Esophagus muscularis mucosa (tissue), 4 donors: Measurements from ENCODE around the gene FBXO31. TPM values are rescaled to one million over a fixed set of nuclear protein-coding genes. Genes with fewer than 3 reads are reported as not detected.
A peak's percentile ranks its signal among the peaks of the same experiment; 100 is the strongest.
"Not testable (repeated sequence)": the region's sequence is repeated elsewhere in the genome, so short reads cannot be mapped to it uniquely, and the experiment has no call there.

Experiments
- DNase-seq: peaks from one replicate; pipeline ENCODE4 v3.0.0-alpha.2; 2017; ENCODE audit errors: extremely low spot score
- H3K27ac ChIP-seq, 4 donors: fragments of 200-600 bp; sonication (generic); replicated peaks in 1 of 4; 1 replicate in 3 of 4; 2 replicates in 1 of 4; pipeline ENCODE4 v1.5.1; 2016 to 2019; ENCODE audit warnings: mild to moderate bottlenecking in 1 of 4
- H3K27me3 ChIP-seq, 4 donors: fragments of 200-600 bp; sonication (generic); one replicate each; pipeline versions ENCODE4 v1.5.1 to v1.6.0; 2016 to 2019
- H3K36me3 ChIP-seq, 4 donors: fragments of 200-600 bp; sonication (generic); one replicate each; pipeline ENCODE4 v1.5.1; 2016 to 2019
- H3K4me1 ChIP-seq, 4 donors: fragments of 200-600 bp; sonication (generic); one replicate each; pipeline ENCODE4 v1.5.1; 2016 to 2019
- H3K4me3 ChIP-seq, 4 donors: fragments of 200-600 bp; sonication (generic); 1 replicate in 2 of 4; 2 replicates in 2 of 4; pipeline ENCODE4 v1.5.1; 2016 to 2019; ENCODE audit warnings: mild to moderate bottlenecking in 4 of 4, moderate library complexity in 1 of 4
- H3K9me3 ChIP-seq, 4 donors: fragments of 200-600 bp; sonication (generic); 1 replicate in 3 of 4; 2 replicates in 1 of 4; pipeline ENCODE4 v1.5.1; 2016 to 2019
- CTCF ChIP-seq, 3 experiments: fragments of 200-600 bp in 2 of 3; fragments of 450-650 bp in 1 of 3; sonication (generic) in 2 of 3; IDR thresholded peaks; one replicate each; pipeline ENCODE4 v1.5.1; 2017 to 2019; ENCODE audit warnings: antibody characterized with exemption in 3 of 3, mild to moderate bottlenecking in 2 of 3, moderate library complexity in 1 of 3
- EP300 ChIP-seq: sonication (generic); formaldehyde crosslinking; IDR thresholded peaks from one replicate; pipeline ENCODE4 v1.6.1; 2017; ENCODE audit warnings: antibody characterized with exemption
- POLR2A ChIP-seq: fragments of 450-650 bp; IDR thresholded peaks from one replicate; pipeline ENCODE4 v1.6.1; 2017; ENCODE audit warnings: antibody characterized with exemption, moderate library complexity, mild to moderate bottlenecking, low read depth
- POLR2AphosphoS5 ChIP-seq, 2 donors: sonication (generic); formaldehyde crosslinking; IDR thresholded peaks; one replicate each; pipeline ENCODE4 v1.6.1; 2017; ENCODE audit warnings: antibody characterized with exemption in 2 of 2
- WGBS: methylation state at CpG from one replicate; pipeline ENCODE4 v1.1.5; 2018; 5-methylcytosine and 5-hydroxymethylcytosine counted together
- intact Hi-C: fragments of 100-400 bp; cut with DNase I; formaldehyde crosslinking; loops from one replicate; pipeline ENCODE4 v1.15.1; 2023
- total RNA-seq, 4 donors: library from RNA; depleted of rRNA; stranded (reverse); fragments of >200 nt; gene quantifications; one replicate each; pipeline versions ENCODE4 v1.1.0 to v1.2.1, GENCODE V29; 2016

The FBXO31 gene
- total RNA-seq, 4 donors from 2014 or later, result 68.8 to 173 (median 102) TPM

DNA sequence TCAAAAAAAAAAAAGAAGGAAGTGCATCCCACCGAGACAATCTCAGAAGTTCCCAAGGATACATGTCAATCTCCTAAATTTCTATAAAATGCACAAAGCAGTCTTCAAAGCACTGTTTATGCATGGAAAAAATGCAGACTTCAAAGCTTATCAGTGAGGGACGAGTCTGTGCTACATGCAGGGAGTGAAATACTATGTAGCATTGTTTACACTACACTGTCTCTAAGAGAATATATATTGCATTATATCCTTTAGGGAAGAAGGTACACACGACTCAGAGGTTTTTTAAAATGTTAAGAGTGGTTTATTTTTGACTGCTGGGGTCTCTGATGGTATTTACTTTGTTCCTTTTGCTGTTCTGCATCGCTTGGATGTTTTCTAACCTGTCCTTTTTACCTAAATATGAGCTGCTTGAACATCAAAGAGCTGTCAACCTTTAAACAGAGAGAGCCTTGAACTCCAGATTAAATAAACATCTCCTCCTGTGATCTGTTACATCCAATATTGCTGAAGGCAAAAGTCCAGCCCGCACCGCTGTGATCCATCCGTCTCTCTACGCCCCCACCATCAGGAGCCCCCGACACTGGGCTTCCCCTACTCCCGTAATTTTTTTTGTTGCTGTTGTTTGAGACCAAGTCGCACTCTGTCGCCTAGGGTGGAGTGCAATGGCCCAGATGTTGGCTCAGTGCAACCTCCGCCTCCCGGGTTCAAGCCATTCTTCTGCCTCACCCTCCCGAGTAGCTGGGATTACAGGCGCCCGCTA, 1.4 kb downstream of the FBXO31 start:
- TF ChIP-seq CTCF (IDR thresholded peaks at IDR 0.05) (no peak), POLR2A (no peak), POLR2AphosphoS5 (IDR thresholded peaks at IDR 0.05) (no peak), EP300 (no peak)
- peaks cover 50 to 85% (median 72%) of the 10 kb centered on the region in 4 donors for H3K4me1 ChIP-seq
- DNase-seq, result no peak

GRCh38 chr16:87380881-87381280, 2.7 kb downstream of the FBXO31 start:
- WGBS, result 45% methylated on average over 4 of the region's 4 CpGs
- Histone ChIP-seq H3K36me3 (no peaks in the 10 kb centered on the region), H3K4me1 (peaks cover 53 to 82% (median 76%) of the 10 kb centered on the region in 4 donors), H3K27ac (peak overlapping the region; percentile 93 to 99 (median 96)), H3K27me3 (no peaks in the 10 kb centered on the region), H3K9me3 (no peaks in the 10 kb centered on the region), H3K4me3 (peak overlapping the region; percentile 86 to 91 (median 89))
- TF ChIP-seq POLR2A (no peak), POLR2AphosphoS5 (IDR thresholded peaks at IDR 0.05) (no peak), CTCF (IDR thresholded peaks at IDR 0.05) (no peak), EP300 (no peak)
- intact Hi-C loops, result loop anchor here (5.0 kb wide), 1 partner anchor 64 kb away; the partner anchor contains the start of gene C16orf95
- no peak for DNase-seq

More for the DNA sequence above, 1.4 kb downstream of the FBXO31 start:
- H3K36me3 ChIP-seq, result no peaks in the 10 kb centered on the region
- 15% methylated on average over 17 of the region's 17 CpGs for WGBS
- no peaks in the 10 kb centered on the region for H3K9me3 ChIP-seq
- H3K27me3 ChIP-seq, result no peaks in the 10 kb centered on the region
- peak overlapping the region; percentile 93 to 99 (median 96) for H3K27ac ChIP-seq
- intact Hi-C loops, result loop anchor here (5.0 kb wide), 1 partner anchor 65 kb away; the partner anchor contains the start of gene C16orf95
- H3K4me3 ChIP-seq, result peak overlapping the region; percentile 86 to 91 (median 89)

- no peak for TF ChIP-seq CTCF (IDR thresholded peaks at IDR 0.05)
- no peak for TF ChIP-seq EP300
- no peak for TF ChIP-seq POLR2A
- TF ChIP-seq POLR2AphosphoS5 (IDR thresholded peaks at IDR 0.05), result no peak
- peak overlapping the region; percentile 93 to 99 (median 96) for H3K27ac ChIP-seq
- peaks cover 57 to 82% (median 78%) of the 10 kb centered on the region in 4 donors for H3K4me1 ChIP-seq
- intact Hi-C loops, result loop anchor here (5.0 kb wide), 1 partner anchor 63 kb away; the partner anchor contains the start of gene C16orf95
- H3K27me3 ChIP-seq, result no peaks in the 10 kb centered on the region
- no peak for DNase-seq
- 78% methylated on average over 10 of the region's 10 CpGs for WGBS
- peak overlapping the region; percentile 86 to 91 (median 89) for H3K4me3 ChIP-seq
- no peaks in the 10 kb centered on the region for H3K9me3 ChIP-seq
- H3K36me3 ChIP-seq, result no peaks in the 10 kb centered on the region
These were observed 3.2 kb downstream of the FBXO31 start for GRCh38 chr16:87380403-87380802.

- H3K36me3 ChIP-seq, H3K27me3 ChIP-seq, DNase-seq, H3K9me3 ChIP-seq, intact Hi-C loops, H3K4me3 ChIP-seq: not testable (repeated sequence)
- 86% methylated on average over 3 of the region's 3 CpGs for whole genome bisulfite sequencing
- Histone ChIP-seq H3K27ac (peak overlapping the region; percentile 93 to 99 (median 96)), H3K4me1 (peaks cover 60 to 84% (median 80%) of the 10 kb centered on the region in 4 donors)
These were observed 4.2 kb downstream of the FBXO31 start for GRCh38 chr16:87379312-87379752.

DNA sequence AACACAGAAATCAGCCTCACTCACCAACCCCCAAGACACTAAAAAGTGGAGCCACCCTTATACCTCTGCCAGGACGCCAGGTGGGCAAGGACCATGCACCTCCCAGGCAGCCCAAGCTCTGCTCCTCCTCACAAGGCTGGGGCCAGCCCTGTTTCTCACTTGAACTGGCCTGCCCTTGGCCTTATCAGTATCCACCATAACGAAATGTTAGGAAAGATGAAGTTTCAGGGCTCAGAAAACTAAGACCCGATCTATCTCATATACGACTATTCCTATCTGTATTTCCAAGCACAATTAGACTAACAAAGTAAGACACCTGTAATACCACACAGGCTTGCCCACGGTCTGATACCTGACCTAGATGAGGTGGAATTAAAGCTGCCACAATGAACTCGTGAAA, 6.9 kb downstream of the FBXO31 start:
- Histone ChIP-seq H3K4me1 (peaks cover 62 to 88% (median 84%) of the 10 kb centered on the region in 4 donors), H3K36me3 (no peaks in the 10 kb centered on the region), H3K4me3 (no peak overlapping the region), H3K27ac (peak overlapping the region; percentile 36 to 66 (median 52)), H3K9me3 (no peaks in the 10 kb centered on the region), H3K27me3 (no peaks in the 10 kb centered on the region)
- no peak for DNase-seq
- TF ChIP-seq CTCF (IDR thresholded peaks at IDR 0.05), result no peak
- no peak for TF ChIP-seq POLR2AphosphoS5 (IDR thresholded peaks at IDR 0.05)
- TF ChIP-seq EP300, result no peak
- TF ChIP-seq POLR2A, result no peak
- intact Hi-C loops, result no loop called here
- WGBS, result 93% methylated on average over 6 of the region's 6 CpGs
